A549 (cell line): ENCODE measurements around the gene OR2T33.

Experiments used
- CHD4 ChIP-seq: fragments of 200-600 bp; sonication (generic); IDR thresholded peaks from 2 replicates; pipeline ENCODE4 v1.6.1; 2016; ENCODE audit warnings: antibody characterized with exemption, mild to moderate bottlenecking, borderline replicate concordance
- CTCF ChIP-seq: fragments of >200 bp; sonication (Bioruptor Twin); formaldehyde crosslinking; IDR thresholded peaks from 3 replicates; pipeline ENCODE4 v1.5.1; 2016
- ESRRA ChIP-seq: fragments of 150-350 bp; IDR thresholded peaks from 2 replicates; pipeline ENCODE4 v1.6.1; 2014; ENCODE audit warnings: mild to moderate bottlenecking, low read length, borderline replicate concordance
- FOSL2 ChIP-seq, 2 experiments: fragments of 450-650 bp in 1 of 2; fragments of >200 bp in 1 of 2; sonication (Bioruptor Twin) in 1 of 2; formaldehyde crosslinking; IDR thresholded peaks; 2 replicates each; pipeline versions ENCODE4 v1.5.0 to v1.6.1; 2016 to 2020; ENCODE audit warnings: mild to moderate bottlenecking in 1 of 2, moderate library complexity in 1 of 2
- HDAC2 ChIP-seq: fragments of 200-600 bp; sonication (generic); IDR thresholded peaks from 2 replicates; pipeline ENCODE4 v1.6.1; 2016
- HEYL ChIP-seq: fragments of 250-450 bp; sonication (Bioruptor Pico); IDR thresholded peaks from 2 replicates; pipeline ENCODE4 v1.8.0; 2021; ENCODE audit warnings: mild to moderate bottlenecking, moderate library complexity
- JUN ChIP-seq, 2 experiments: fragments of >200 bp; sonication (Bioruptor Twin); formaldehyde crosslinking; IDR thresholded peaks; 2 replicates in 1 of 2; 3 replicates in 1 of 2; pipeline ENCODE4 v1.6.1; 2016 to 2017
- KDM5A ChIP-seq: fragments of 200-600 bp; sonication (generic); IDR thresholded peaks from 2 replicates; pipeline ENCODE4 v1.6.1; 2016; ENCODE audit warnings: antibody characterized with exemption, mild to moderate bottlenecking
- MAZ ChIP-seq: fragments of 150-350 bp; IDR thresholded peaks from 2 replicates; pipeline ENCODE4 v1.6.1; 2014; ENCODE audit warnings: antibody characterized with exemption, low read depth, low read length, borderline replicate concordance
- MYC ChIP-seq: IDR thresholded peaks from 2 replicates; pipeline ENCODE4 v1.6.1; 2012; ENCODE audit warnings: mild to moderate bottlenecking, inconsistent platforms, low read length, improper control_type of control experiment, borderline replicate concordance
- NFE2L2 ChIP-seq: fragments of 150-350 bp; conservative IDR thresholded peaks from 2 replicates; pipeline ENCODE4 v1.6.1; 2014; ENCODE audit warnings: low read length
- POLR2A ChIP-seq: IDR thresholded peaks from 2 replicates; pipeline ENCODE4 v1.6.1; 2012; ENCODE audit warnings: mild to moderate bottlenecking, low read length
- REST ChIP-seq: fragments of 200-600 bp; sonication (generic); IDR thresholded peaks from 2 replicates; pipeline ENCODE4 v1.6.1; 2016; ENCODE audit warnings: antibody characterized with exemption, mild to moderate bottlenecking, moderate library complexity
- SMC3 ChIP-seq: fragments of >200 bp; sonication (Bioruptor Twin); formaldehyde crosslinking; IDR thresholded peaks from 3 replicates; pipeline ENCODE4 v1.6.1; 2018; ENCODE audit warnings: inconsistent platforms

DNA sequence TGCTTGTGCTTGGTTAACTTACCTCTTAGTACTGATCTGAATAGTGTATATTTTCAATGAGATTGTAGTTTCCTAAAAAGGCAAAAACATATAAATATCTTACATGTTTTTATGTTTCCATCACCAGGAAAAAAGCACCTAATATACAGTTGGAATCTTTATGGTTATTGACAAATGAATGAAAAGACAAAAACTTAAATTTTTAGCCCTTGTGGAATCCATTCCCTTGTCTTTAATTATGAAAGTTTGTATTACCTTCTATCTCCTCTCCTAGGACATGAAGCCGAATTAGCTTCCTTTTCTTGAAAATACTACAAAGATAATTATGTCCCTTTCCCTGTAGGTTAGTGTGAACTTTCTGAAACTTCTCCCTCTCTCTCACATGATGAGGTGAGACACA lies 25.5 kb upstream of the OR2T33 start, which contains the start of gene OR2T12:
- TF ChIP-seq CTCF = no peak
- no peak for TF ChIP-seq MAZ
- no peak for TF ChIP-seq CHD4
- no peak for TF ChIP-seq POLR2A
- no peak for TF ChIP-seq SMC3
- TF ChIP-seq HDAC2 = no peak
- no peak for TF ChIP-seq KDM5A
- TF ChIP-seq HEYL (CRISPR knock-in tag) = no peak
- TF ChIP-seq NFE2L2 = no peak
- TF ChIP-seq FOSL2 (IDR thresholded peaks at IDR 0.05) = no peak
- TF ChIP-seq FOSL2 (CRISPR knock-in tag; IDR thresholded peaks at IDR 0.05) = no peak
- TF ChIP-seq JUN (IDR thresholded peaks at IDR 0.05) = no peak
- TF ChIP-seq MYC = no peak
- no peak for TF ChIP-seq REST
- TF ChIP-seq ESRRA = no peak
